Astrocyte (in vitro differentiated cells and primary cell): ENCODE data around the gene CTNND2. TPM values are rescaled to one million over a fixed set of nuclear protein-coding genes. Genes with fewer than 3 reads are reported as not detected.

Experiments
- DNase-seq: peaks from one replicate; pipeline ENCODE4 v3.0.0-alpha.2; 2010; ENCODE audit warnings: low read depth
- FAIRE-seq: peaks from 2 replicates; lab custom pipeline; 2011; peaks lifted over from hg19 to GRCh38; lab: Jason Lieb, UNC
- H2AFZ ChIP-seq: 2 replicates; pipeline ENCODE4 v1.6.0; 2012; ENCODE audit warnings: low read depth, low read length, inconsistent platforms
- H3K27ac ChIP-seq: 2 replicates; pipeline ENCODE4 v1.5.1; 2011; ENCODE audit warnings: low read depth, low read length, inconsistent platforms
- H3K27me3 ChIP-seq: 2 replicates; pipeline ENCODE4 v1.6.0; 2011; ENCODE audit warnings: low read length, inconsistent platforms; ENCODE audit not compliant: insufficient read depth
- H3K36me3 ChIP-seq: 2 replicates; pipeline ENCODE4 v1.5.1; 2011; ENCODE audit warnings: low read length, inconsistent platforms; ENCODE audit not compliant: insufficient read depth
- H3K4me1 ChIP-seq: 2 replicates; pipeline ENCODE4 v1.5.1; 2011; ENCODE audit warnings: low read length, inconsistent platforms; ENCODE audit not compliant: insufficient read depth
- H3K4me2 ChIP-seq: 2 replicates; pipeline ENCODE4 v1.6.0; 2012; ENCODE audit warnings: low read length, inconsistent platforms
- H3K4me3 ChIP-seq: 2 replicates; pipeline ENCODE4 v1.5.1; 2011; ENCODE audit warnings: low read depth, mild to moderate bottlenecking, low read length, inconsistent platforms; ENCODE audit not compliant: insufficient read depth
- H3K79me2 ChIP-seq: 2 replicates; pipeline ENCODE4 v1.6.0; 2012; ENCODE audit warnings: mild to moderate bottlenecking, low read length, inconsistent platforms; ENCODE audit not compliant: insufficient read depth
- H3K9ac ChIP-seq: 2 replicates; pipeline ENCODE4 v1.6.0; 2012; ENCODE audit warnings: mild to moderate bottlenecking, low read length, inconsistent platforms
- H3K9me3 ChIP-seq: 2 replicates; pipeline ENCODE4 v1.5.1; 2012; ENCODE audit warnings: low read depth, mild to moderate bottlenecking, low read length, inconsistent platforms; ENCODE audit not compliant: insufficient read depth
- H4K20me1 ChIP-seq: 2 replicates; pipeline ENCODE4 v1.6.0; 2012; ENCODE audit warnings: low read length, inconsistent platforms; ENCODE audit not compliant: insufficient read depth
- H3K27ac Mint-ChIP-seq: one replicate; pipeline ENCODE4 v1.8.0; 2021; ENCODE audit warnings: mild to moderate bottlenecking, mixed read lengths; ENCODE audit not compliant: unreplicated experiment
- H3K27me3 Mint-ChIP-seq: one replicate; pipeline ENCODE4 v1.8.0; 2021; ENCODE audit warnings: low read depth, mixed read lengths; ENCODE audit not compliant: unreplicated experiment
- H3K36me3 Mint-ChIP-seq: one replicate; pipeline ENCODE4 v1.8.0; 2021; ENCODE audit warnings: low read depth, mixed read lengths; ENCODE audit not compliant: unreplicated experiment
- H3K4me1 Mint-ChIP-seq: one replicate; pipeline ENCODE4 v1.8.0; 2021; ENCODE audit warnings: low read depth, mixed read lengths; ENCODE audit not compliant: unreplicated experiment
- H3K4me3 Mint-ChIP-seq: one replicate; pipeline ENCODE4 v1.8.0; 2021; ENCODE audit warnings: mild to moderate bottlenecking, moderate library complexity, mixed read lengths; ENCODE audit not compliant: unreplicated experiment
- H3K9me3 Mint-ChIP-seq: one replicate; pipeline ENCODE4 v1.8.0; 2021; ENCODE audit warnings: mild to moderate bottlenecking, mixed read lengths; ENCODE audit not compliant: unreplicated experiment
- EZH2 ChIP-seq: IDR thresholded peaks from 2 replicates; pipeline ENCODE4 v1.6.1; 2012; ENCODE audit warnings: mild to moderate bottlenecking, low read length, inconsistent platforms; ENCODE audit not compliant: insufficient read depth
- total RNA-seq: library from RNA; stranded (reverse); gene quantifications from 2 replicates; pipeline ENCODE4 v1.2.1, GENCODE V29; 2021
- TF ChIP-seq, protein P1 (sequence below): IDR thresholded peaks from 2 replicates; pipeline ENCODE4 v1.5.1; 2011; ENCODE audit warnings: low read depth, mild to moderate bottlenecking, inconsistent platforms, low read length, moderate library complexity; ENCODE audit not compliant: insufficient read depth

Gene CTNND2
- total RNA-seq, 1 donor from 2014 or later, result 4.5 TPM

DNA sequence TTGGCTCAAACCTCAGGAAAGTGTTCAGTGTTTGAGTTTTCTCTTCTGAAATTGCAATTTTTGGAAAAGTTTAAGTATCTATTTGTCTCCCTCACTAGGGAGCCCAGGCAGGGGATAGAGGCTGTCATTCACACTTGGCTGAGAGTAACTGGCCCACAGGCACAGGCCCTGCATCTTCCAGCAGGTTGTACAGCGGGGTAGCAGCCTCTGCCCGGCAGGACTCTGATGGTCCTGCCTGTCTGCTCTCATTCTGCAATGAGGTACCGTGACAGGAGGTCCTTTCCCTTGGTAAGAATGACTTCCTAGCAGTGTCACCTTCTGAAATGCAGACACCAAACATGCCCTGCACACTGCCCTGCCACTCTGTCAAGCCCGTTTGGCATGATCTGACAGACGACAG is 860.4 kb downstream of the CTNND2 start:
- Histone ChIP-seq H3K9ac (no peak overlapping the region), H3K4me2 (no peak overlapping the region), H3K4me1 (no peaks in the 10 kb centered on the region), H3K36me3 (no peaks in the 10 kb centered on the region), H3K27ac (no peak overlapping the region), H4K20me1 (no peaks in the 10 kb centered on the region), H3K79me2 (no peaks in the 10 kb centered on the region), H3K9me3 (no peaks in the 10 kb centered on the region), H3K4me3 (no peak overlapping the region), H3K27me3 (no peaks in the 10 kb centered on the region), H2AFZ (no peak overlapping the region)
- Mint-ChIP-seq H3K4me1 (no peaks in the 10 kb centered on the region), H3K27ac (no peak overlapping the region), H3K27me3 (peaks cover 1% of the 10 kb centered on the region), H3K36me3 (no peaks in the 10 kb centered on the region), H3K4me3 (no peak overlapping the region), H3K9me3 (peaks cover 3% of the 10 kb centered on the region)
- no peak for TF ChIP-seq EZH2
- TF ChIP-seq, protein P1, sequence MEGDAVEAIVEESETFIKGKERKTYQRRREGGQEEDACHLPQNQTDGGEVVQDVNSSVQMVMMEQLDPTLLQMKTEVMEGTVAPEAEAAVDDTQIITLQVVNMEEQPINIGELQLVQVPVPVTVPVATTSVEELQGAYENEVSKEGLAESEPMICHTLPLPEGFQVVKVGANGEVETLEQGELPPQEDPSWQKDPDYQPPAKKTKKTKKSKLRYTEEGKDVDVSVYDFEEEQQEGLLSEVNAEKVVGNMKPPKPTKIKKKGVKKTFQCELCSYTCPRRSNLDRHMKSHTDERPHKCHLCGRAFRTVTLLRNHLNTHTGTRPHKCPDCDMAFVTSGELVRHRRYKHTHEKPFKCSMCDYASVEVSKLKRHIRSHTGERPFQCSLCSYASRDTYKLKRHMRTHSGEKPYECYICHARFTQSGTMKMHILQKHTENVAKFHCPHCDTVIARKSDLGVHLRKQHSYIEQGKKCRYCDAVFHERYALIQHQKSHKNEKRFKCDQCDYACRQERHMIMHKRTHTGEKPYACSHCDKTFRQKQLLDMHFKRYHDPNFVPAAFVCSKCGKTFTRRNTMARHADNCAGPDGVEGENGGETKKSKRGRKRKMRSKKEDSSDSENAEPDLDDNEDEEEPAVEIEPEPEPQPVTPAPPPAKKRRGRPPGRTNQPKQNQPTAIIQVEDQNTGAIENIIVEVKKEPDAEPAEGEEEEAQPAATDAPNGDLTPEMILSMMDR, result no peak
- no peak for FAIRE-seq
- no peak for DNase-seq

GRCh38 chr5:11040345-11040744 is 863.9 kb downstream of the CTNND2 start:
- TF ChIP-seq EZH2, result no peak
- TF ChIP-seq, protein P1, result no peak
- DNase-seq, result no peak

DNA sequence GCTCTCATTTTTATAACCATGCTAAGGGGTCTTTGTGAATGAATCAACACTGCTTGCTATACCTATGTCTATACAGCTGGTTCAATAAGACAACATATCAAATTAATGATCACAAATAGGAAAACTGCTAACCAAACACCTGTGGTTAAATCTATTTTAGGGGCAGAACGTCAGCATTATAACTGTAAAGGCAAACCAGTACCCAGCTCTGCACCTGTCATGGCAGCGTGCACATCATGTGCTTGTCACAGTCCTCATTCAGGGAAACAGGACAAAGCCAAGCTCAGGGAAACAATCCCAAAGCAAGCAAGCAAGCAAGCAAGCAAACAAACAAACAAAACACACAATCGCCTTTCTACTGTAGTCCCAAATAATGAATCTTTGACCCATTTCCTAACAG is 865.5 kb downstream of the CTNND2 start:
- Histone ChIP-seq H3K9ac (no peak overlapping the region), H3K79me2 (no peaks in the 10 kb centered on the region), H3K27ac (no peak overlapping the region), H2AFZ (no peak overlapping the region), H3K36me3 (no peaks in the 10 kb centered on the region), H3K4me3 (no peak overlapping the region), H3K9me3 (no peaks in the 10 kb centered on the region), H3K4me1 (no peaks in the 10 kb centered on the region), H4K20me1 (no peaks in the 10 kb centered on the region), H3K27me3 (no peaks in the 10 kb centered on the region), H3K4me2 (no peak overlapping the region)
- Mint-ChIP-seq H3K4me1 (no peaks in the 10 kb centered on the region), H3K27me3 (no peaks in the 10 kb centered on the region), H3K36me3 (no peaks in the 10 kb centered on the region), H3K27ac (no peak overlapping the region), H3K4me3 (no peak overlapping the region), H3K9me3 (no peaks in the 10 kb centered on the region)
- no peak for TF ChIP-seq EZH2
- TF ChIP-seq, protein P1, result no peak
- FAIRE-seq (no peak), DNase-seq (no peak)

More at GRCh38 chr5:11040345-11040744, 863.9 kb downstream of the CTNND2 start:
- Mint-ChIP-seq H3K27me3 (peaks cover 1% of the 10 kb centered on the region), H3K4me3 (no peak overlapping the region), H3K4me1 (no peaks in the 10 kb centered on the region), H3K36me3 (no peaks in the 10 kb centered on the region), H3K9me3 (no peaks in the 10 kb centered on the region), H3K27ac (no peak overlapping the region)
- Histone ChIP-seq H3K36me3 (no peaks in the 10 kb centered on the region), H3K79me2 (no peaks in the 10 kb centered on the region), H4K20me1 (no peaks in the 10 kb centered on the region), H3K4me3 (no peak overlapping the region), H3K27ac (no peak overlapping the region), H2AFZ (no peak overlapping the region), H3K9ac (no peak overlapping the region), H3K9me3 (no peaks in the 10 kb centered on the region), H3K4me1 (no peaks in the 10 kb centered on the region), H3K4me2 (no peak overlapping the region), H3K27me3 (no peaks in the 10 kb centered on the region)
- no peak for FAIRE-seq
